ENCODE results near the gene WASF2.
"Not testable (repeated sequence)": the region's sequence is repeated elsewhere in the genome, so short reads cannot be mapped to it uniquely, and the experiment has no call there.

The WASF2 gene

DNA sequence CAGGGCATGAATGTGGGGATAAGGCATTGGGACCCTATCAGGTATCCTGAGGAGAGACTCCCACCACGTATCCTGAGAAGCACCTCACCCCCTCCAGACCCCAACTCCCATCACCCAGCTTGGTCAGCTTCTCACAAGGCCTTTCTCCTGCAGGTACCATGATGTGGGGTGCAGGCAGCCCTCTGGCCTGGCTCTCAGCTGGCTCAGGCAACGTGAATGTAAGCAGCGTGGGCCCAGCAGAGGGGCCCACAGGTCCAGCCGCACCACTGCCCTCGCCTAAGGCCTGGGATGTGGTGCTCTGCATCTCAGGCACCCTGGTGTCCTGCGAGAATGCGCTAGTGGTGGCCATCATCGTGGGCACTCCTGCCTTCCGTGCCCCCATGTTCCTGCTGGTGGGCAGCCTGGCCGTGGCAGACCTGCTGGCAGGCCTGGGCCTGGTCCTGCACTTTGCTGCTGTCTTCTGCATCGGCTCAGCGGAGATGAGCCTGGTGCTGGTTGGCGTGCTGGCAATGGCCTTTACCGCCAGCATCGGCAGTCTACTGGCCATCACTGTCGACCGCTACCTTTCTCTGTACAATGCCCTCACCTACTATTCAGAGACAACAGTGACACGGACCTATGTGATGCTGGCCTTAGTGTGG, 96.2 kb downstream of the WASF2 start:
- no peak for DNase-seq

DNA sequence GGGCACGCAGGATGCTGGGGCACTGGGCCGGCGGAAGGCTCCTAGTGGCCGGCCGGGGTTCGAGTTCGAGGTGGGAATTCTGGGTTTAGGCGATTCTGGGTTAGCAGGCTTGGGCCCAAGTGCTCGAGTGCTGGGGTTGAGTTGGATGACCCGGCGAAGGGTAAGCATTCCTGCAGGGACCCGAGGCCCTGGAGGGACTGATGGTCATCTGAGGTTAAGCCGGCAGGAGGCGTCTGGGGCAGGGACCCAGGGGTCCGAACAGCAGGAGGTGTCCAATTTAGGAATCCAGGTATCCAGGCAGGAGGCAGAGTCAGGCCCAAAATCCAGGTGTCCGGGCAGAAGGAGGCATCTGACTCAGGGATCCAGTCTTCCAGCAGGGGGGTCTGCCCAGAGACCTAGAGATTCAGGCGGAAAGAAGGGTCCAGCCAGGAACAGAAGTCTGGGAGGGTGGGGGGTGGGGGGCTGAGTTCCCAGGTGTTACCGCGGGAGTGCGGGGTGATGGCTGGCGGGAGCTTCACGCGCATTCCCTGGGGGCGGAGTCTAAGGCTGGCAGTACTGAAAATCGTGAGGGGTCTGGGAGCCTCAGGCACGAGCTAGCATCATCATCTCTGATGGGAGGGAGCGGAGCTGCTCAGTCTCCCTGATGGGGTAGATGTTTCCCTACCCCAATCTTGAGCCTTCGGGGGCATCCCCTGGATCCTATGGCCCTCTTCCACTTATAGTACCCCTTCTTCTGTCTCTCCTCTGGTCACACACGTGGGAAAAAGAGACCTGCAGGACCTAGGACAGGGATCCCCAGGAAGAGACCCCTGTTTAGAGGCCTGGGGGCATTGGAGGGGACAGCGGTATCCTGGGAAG, 97.0 kb downstream of the WASF2 start:
- DNase-seq: no peak

DNA sequence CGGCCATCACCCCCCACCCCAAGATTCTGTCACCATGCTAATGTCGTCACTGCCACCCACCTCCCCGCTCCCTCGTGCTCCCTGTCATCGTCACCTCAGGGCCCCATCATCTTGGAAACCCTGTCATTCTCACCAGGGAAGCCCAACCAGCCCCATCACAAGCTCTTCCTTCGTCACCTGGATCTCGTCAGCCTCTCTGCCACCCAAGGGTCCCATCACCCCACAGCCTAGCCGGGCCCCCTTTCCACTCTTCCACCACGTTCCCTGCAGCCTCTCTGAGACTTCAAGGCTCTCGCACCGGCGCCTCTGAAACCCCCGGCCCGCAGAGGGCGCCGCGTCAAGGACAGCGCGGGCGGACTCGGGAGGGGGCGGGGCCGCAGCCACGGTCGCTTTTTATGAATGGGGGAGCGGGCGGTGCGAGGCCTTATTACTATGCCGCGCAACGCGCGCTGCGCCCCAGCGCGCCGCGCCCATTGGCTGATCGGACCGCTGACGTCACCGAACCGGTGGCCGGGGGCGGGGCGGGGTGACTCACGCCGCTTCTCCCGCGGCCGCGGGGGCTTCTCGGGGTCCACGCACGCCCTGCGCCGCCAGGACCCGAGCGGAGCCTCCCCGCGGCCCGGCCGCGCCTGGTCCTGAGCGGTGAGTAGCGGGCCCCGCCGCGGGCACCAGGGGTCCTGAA, 97.7 kb downstream of the WASF2 start, which contains the start of gene GPR3:
Gene GPR3, plus strand, starts transcription at position 527 of the 682 bp plus-strand sequence. CDS start 1,177 bp downstream, outside the sequence.
- peak; percentile 88 to 92 for DNase-seq

DNA sequence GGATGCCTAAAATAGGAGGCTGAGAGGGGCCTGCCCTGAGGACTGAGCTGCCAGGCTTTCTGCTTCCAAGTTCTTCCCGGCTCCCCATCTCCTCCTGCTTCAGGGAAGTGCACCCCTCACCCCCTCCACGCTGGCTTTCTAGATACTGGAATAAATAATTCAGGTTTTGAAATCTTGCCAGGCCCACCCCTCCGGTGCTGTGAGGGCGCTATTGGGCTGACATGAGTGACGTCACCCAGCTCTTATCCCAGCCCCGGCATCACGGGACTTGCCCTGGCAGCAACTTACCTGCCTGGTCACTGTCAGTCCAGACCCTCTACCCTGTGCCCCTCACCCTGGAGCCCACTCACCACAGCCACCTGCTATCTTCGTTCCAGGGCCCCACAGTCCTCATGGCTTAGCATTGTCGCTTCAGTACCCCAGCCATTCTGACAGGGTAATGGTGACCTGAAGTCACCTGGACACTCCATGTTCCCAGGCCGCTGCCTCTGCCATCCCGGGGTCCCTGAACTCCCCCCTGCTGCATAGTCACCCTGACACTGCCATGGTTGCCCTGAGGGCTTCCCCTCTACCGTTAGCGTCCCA, 98.4 kb downstream of the WASF2 start:
- DNase-seq: no peak

DNA sequence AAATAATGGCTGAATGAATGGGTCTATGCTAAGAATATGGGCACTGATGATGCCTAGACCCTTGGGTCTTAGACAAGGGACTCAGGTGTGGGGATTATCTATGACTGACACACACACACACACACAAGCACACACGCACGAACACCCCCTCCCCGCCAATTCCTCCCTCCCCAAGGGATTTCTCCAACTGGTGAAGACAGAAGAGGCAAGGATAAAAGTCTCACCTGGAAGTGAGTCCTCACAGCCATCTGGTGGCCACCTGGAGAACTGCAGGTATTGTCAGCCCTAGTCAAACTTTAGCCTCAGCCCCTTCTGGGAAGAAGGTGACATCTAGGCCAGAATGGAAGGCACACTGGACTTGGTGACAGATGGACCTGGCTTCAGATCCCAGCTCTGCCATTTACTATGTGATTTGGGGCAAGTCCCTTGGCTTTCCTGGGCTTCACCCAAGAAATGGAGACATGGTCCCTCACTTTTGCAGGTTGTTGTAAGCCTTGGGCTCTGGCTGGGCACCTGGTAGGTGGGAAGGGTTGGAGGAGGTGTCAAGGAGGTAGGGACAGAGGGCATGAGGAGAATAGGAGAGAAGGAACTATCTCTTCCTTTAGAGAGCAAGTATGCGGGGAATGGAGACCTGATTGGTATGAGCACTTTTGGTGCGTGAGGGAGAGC, 101.5 kb downstream of the WASF2 start:
- peak; percentile 16 to 24 for DNase-seq

DNA sequence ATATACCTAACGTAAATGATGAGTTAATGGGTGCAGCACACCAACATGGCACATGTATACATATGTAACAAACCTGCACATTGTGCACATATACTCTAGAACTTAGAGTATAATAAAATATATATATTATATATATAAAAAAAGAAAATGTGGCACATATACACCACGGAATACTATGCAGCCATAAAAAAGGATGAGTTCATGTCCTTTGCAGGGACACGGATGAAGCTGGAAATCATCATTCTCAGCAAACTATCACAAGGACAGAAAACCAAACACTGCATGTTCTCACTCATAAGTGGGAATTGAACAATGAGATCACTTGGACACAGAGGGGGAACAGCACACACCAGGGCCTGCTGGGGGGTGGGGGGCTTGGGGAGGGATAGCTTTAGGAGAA, 105.2 kb downstream of the WASF2 start:
- not testable (repeated sequence) for DNase-seq

DNA sequence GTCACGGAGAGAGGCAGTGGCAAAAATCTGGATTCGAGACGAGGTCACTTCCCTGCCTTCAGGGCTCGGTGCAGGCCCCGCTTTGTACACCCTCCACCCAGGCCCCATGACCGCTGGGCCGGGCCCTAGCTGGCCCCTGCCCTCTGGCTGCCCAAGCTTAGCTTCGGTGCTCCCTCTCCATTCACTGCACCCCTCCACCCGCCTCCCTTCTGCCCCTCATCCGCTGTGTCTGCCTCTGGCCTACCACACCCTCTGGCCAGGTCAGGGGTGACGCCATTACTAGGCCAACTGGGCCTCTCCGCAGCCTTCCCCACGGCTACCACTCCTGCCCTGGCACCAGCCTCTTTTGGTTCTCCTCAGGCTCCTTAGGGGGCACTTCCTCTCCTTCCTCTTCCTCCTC, 106.3 kb downstream of the WASF2 start:
- DNase-seq: no peak

DNA sequence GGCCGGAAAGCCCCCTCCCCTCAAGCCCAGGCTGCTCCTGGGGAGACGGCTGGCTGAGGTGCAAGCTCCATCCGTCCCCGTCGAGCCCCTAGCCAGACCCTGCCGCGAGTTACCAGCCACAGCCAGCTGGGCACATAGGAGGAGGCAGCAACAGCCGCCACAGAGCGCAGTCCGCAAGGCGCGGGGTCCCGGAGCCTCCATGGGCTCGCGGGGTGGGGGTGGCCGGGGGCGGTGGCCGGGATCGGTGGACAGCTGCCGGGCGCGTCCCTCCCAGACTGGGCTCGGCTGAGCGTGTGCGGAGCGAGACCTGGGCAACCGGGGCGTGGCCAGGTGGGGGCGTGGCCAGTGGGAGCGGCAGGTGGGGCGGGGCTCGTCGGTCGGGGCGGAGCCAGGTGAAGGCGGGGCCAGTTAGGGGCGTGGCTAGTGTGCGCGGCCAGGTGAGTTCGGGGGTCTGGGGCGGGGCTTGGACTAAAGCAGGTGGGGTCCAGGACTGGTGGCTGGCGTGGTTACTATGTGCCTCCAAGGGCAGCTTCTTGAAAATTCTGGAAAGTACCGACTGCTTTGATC, 106.8 kb downstream of the WASF2 start, which contains the start of gene CD164L2:
Gene CD164L2, minus strand, starts transcription at position 295 of the 567 bp plus-strand sequence. Its CDS starts 94 bp downstream, at position 201.
- DNase-seq: no peak

DNA sequence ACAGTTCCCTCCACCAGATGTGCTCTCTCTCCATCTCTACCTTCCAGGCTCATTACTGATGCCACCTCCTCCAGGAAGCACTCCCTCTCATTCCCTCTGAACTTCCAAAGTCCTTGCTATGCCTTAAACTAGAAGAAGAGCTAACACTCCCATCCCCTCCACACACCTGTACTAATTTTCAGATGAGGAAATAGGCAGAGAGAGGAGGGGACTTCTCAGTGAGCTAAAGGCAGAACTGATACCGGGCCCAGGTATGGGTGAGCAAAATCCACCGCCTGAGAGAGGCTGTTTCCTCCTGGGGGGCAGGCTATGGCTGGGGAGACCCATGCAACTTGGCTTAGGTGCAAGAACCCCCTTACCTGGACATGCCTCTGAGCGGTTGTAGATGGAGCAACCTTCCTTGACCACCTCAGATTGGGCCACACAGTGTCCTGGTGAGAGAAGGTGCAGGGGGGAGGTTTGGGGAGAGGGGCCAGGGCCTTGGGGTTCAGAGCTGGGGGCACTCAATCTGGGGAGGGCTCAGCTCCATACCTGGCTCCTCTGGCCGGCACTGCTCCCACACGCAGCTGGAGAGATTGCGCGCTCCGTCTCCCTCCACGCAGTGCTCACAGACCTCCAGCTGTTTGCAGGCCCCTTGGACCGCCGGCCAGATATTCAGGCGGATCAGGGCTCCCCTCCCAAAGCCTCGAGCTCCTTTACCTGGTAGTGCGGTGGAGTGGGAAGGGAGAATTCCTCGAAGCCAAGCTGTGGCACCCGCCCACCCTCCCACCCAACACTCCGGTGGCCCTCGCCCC, 107.8 kb downstream of the WASF2 start:
- DNase-seq: no peak

DNA sequence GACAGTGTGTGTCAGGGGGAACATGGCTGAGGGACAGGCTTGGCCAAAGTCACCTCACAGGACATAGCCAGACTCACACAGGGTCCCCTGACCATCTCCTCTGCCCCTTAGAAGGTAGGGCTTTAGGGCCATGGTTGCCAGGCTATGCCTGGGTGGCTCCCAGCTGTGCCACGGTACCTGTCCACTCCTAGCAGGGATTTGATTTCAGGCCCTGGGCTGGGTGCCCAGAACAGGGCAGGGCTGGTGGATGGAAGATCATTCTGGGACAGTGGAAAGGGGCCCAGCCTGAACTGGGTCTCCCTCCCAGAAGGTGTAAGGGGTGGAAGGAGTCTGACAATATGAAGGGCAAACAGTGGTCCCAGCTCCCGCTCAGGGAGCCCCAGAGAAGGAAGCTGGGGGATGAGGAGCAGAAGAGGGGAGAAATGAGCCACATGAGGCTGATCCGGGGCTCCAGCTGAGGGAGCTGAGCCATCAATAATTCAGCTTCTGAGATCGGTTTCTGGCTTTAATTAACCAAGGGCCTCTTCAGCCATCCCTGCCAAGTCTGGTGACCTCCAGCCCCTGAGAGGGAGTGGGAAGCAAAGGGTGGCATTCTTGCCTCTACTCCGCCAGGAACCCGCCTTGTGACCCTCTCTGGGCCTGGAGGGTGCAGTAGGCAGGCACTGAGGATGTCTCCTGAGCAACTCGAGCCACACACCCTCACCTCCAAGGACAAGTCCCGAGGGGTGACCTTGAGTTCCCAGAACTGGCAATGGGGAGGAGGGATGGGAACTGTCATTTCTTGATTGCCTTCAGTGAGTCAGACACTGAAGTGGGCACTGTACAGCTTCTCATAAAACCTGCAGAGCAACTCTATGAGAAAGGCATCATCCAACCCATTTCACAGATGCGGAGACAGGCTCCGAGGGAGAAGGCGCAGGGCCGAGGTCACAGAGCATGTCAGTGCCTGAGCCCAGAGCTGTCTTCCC, 108.9 kb downstream of the WASF2 start:
- DNase-seq: no peak

DNA sequence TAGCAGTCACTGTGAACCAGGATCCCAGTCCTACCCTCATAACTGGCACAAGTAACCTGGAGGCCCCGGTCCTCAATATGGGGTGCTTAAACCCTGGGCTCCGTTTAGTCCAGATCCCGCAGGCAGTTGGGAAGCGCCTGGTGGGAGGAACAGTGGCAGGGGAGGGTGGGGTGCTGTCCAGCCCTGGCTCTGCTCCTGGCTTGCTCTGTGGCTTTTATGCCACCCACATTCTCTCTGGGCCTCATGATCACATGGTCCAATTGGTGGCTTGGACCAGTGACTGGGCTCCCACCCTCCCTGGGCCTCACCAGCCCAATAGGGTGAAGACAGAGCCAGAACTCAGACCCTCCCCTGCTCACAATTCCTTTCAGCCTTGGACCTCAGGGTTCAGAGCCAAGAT, 109.7 kb downstream of the WASF2 start:
- DNase-seq: no peak

DNA sequence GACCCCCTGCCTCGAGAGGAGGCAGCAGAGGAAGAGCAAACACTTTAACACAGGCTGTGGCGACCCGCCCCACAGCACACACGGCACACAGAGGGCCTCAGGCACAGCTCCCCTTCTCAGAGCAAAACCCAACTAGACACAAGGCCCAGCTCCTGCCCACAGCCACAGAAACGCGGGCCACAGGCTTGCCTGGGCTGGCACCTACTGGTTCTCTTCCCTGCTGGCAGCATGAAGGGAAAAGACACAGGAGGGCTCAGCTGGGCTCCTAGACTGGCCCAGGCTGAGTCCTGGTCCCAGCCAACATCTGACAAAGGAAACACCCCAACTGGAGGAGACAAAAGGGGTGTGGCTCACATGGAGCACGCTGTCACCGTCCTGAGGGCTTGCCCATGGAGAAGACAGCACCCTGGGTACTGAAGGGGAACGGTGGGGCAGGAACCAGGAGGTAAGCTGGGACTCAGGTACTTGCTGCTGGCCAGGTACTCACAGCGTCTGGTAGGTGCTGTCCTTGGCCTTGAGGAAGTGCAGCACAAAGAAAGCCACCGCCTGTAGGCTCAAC, 110.3 kb downstream of the WASF2 start:
- no peak for DNase-seq

DNA sequence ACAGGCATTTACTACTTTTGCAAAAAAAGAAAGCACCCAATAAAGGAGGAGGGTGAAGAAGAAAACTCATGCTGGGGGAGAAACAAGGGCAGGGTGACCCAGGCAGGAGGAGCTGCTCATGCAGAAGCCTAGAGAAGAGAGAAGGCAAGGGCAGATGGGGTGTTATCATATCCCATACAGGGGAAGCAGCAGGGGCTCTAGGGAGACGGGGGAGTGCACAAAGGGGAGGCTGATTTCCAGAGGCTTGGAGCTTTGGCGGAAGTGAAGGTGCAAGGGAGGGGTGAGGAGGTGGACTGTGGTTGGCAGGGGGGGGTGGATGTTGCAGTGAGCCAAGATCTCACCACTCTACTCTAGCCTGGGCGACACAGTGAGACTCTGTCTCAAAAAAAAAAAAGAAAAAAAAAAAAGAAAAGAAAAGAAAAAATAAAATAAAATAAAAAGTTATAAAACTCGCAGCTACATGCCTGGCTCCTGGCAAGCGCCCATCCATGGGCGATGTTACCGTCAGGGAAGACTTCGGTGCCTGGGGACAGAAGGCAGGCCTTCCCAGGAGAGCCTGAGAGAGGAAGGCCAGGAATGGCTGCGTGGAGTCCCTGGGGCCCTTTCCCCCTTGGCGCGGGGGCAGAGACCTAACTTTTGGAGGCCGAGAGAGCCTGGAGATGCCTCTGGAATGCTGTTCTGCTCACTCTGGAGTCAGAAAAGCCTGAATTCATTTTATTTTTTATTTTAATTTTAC, 112.0 kb downstream of the WASF2 start:
- no peak for DNase-seq

DNA sequence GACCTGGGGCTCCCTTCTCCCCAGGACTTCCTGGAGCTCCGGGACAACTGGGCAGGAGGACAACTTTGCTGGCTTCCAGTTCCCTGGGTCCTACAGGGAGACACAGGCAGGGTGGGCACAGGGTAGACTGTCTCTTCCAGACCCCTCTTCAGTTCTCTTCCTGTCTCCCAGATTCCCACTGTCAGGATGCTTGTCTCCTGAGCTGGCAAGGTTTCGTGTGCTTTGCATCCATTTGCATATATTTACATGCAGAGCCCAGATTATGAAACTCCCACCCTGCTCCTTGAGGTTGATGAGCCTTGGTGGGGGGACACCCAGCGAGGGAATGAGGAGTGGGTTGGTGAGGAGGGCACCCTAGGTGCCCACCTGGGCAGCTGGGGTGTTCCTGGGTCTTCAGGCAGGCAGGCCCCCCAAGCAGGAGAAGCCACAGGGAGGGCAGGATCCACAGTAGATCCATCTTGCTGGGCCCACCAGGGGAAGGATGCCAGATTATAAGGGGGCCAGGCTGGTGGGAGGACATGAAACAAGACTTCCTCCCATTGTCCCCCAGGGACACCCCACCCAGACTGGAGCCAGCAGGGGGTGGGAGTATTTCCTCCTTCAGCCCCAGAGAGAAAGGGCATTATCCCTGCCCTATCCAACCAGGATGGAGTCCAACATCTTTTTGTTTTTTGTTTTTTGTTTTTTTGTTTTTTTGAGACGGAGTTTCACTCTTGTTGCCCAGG, 115.4 kb downstream of the WASF2 start, which contains the start of gene FCN3:
Gene FCN3, minus strand, starts transcription at position 463 of the 725 bp plus-strand sequence. Its CDS starts 6 bp downstream, at position 457.
- DNase-seq: no peak

DNA sequence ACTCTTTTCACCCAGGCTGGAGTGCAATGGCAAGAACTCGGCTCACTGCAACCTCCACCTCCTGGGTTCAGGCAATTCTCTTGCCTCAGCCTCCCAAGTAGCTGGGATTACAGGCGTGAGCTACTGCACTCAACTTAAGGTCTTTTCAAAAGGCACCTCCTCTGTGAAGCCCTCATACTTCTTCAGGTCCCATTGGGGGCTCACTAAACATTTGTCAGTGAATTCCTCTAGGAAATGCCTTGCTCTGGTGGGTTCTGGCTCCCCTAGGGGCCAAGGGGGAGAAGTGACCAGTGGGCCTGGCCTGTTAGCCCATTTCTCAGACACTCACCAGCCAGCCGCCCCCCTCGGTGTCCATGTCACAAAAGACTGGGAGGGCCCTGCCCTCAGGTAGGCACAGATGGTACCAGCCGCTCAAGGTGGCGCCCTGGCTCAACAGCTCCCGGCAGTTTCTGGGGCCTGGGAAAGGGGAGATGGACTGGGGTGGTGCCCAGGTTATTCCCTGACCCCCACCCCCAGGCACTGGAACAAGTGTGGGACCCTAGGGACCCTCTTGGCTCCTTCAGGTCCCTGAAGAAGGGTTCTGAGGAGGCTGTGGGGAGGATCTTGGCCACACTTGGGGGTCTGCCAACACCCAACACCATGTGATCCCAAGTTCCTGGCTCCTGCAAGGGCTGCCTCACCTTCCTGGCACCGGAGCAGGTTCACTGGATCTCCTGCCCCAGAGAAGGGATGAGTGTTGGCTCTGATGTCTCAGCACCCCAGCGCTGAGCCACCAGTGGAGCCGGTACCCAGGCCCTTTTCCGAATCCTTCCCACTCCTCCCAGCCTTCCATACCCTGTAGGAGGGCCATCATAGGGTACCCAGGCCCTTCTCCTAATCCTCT, 116.9 kb downstream of the WASF2 start:
- DNase-seq: peak in 1 of 2 experiments; percentile 11

DNA sequence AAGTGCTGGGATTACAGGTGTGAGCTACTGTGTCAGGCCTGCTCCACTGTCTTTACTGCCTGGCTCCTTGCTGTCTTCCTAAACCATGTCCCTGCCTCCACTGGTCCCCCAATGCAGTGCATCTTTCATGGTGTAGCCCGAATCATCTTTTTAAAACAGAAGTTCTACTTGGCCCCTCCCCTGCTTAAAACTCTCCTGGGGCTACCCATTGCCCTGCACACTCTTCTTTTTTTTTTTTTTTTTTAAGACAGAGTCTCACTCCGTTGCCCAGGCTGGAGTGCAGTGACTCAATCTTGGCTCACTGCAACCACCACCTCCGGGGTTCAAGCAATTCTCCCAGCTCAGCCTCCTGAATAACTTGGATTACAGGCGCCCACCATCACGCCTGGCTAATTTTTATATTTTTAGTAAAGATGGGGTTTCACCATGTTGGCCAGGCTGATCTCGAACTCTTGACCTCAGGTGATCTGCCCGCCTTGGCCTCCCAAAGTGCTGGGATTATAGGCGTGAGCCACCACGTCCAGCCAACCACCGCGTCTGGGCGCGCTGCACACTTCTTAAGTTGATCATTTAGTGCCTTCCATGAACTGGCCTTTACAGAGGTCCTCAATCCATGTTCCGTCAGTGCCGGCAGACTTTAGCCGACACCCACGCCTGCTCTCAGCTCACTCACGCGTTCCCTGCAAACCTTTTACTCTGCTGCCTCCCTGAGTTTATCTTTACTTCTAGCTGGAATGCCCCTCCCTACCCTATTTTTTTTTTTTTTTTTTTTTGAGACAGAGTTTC, 117.8 kb downstream of the WASF2 start:
- DNase-seq: no peak
